Activated T-cell treated with anti-CD3 and anti-CD28 coated beads, Interleukin-2, amount 50 U/mL, for 4 hours (primary cell): ENCODE data around the gene COX19. TPM values are rescaled to one million over a fixed set of nuclear protein-coding genes. Genes with fewer than 3 reads are reported as not detected.

ENCODE experiments used
- ATAC-seq, 2 donors: fragments of 200-7000 bp; cut with Tn5 transposase; one replicate each; pipeline ENCODE4 v1.10.0; 2021
- DNase-seq: peaks from one replicate; pipeline ENCODE4 v3.0.0-alpha.2; 2020
- H3K27me3 Mint-ChIP-seq: one replicate; pipeline ENCODE4 v1.8.0; 2021; ENCODE audit warnings: low read depth, mixed read lengths
- H3K36me3 Mint-ChIP-seq: one replicate; pipeline ENCODE4 v1.8.0; 2022; ENCODE audit warnings: mixed read lengths; ENCODE audit not compliant: insufficient read depth
- H3K4me1 Mint-ChIP-seq: one replicate; pipeline ENCODE4 v1.8.0; 2021; ENCODE audit warnings: low read depth, mixed read lengths
- H3K4me3 Mint-ChIP-seq: one replicate; pipeline ENCODE4 v1.8.0; 2021; ENCODE audit warnings: mild to moderate bottlenecking, moderate library complexity, mixed read lengths
- H3K9me3 Mint-ChIP-seq: one replicate; pipeline ENCODE4 v1.8.0; 2021; ENCODE audit warnings: mixed read lengths
- total RNA-seq, 3 donors: library from RNA; stranded (reverse); gene quantifications; one replicate each; pipeline ENCODE4 v1.2.1, GENCODE V29; 2021

The COX19 gene
- total RNA-seq, 3 donors from 2014 or later, result 17.5 to 19.0 (median 18.9) TPM

DNA sequence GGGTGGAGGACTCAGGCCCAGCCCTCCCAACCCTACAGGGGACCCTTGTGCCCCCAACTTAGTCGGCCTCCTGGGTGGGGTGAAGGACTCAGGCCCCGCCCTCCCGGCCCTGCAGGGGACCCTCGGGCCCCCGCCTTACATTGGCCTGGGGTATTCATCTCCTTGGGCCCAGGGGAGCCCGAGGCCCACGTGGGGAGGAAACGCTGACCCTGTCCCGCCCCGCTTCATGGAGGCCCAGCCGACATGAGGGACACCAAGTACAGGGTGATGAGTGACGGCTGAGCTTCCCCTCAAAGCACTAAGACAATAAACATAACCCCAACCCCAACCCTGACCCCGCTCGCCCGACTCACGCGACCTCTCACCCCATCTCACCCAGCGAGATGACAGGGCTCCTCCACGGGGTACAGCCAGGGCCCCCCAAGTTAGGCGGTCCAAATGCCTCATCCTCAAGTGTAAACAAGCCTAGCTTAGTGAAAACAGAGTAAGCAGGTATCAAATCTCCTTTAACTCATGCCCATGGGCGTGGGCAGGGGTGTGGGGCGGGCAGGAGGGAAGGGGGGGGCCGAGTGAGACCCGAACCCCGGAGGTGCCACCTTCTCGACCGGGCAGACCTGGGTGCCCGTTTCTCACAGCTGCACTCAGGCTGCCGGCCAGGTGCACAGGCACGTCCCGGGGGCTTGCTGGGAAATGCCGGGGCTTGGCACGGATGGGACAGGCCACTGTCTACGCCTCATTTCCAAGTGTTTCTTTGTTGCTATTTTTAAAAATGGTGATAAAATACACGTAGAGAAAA, 15.8 kb upstream of the COX19 start:
- Mint-ChIP-seq H3K27me3 (peaks cover 8% of the 10 kb centered on the region), H3K4me3 (no peak overlapping the region), H3K36me3 (no peaks in the 10 kb centered on the region), H3K9me3 (no peaks in the 10 kb centered on the region), H3K4me1 (peaks cover 5% of the 10 kb centered on the region)
- DNase-seq (no peak), ATAC-seq (no peak)

- peaks cover 5% of the 10 kb centered on the region for H3K4me1 Mint-ChIP-seq
- no peak overlapping the region for H3K4me3 Mint-ChIP-seq
- ATAC-seq (no peak), DNase-seq (no peak)
- H3K27me3 Mint-ChIP-seq, result peaks cover 10% of the 10 kb centered on the region
- H3K9me3 Mint-ChIP-seq, result no peaks in the 10 kb centered on the region
- H3K36me3 Mint-ChIP-seq, result no peaks in the 10 kb centered on the region
Observed at GRCh38 chr7:990352-990932, 15.1 kb upstream of the COX19 start.

DNA sequence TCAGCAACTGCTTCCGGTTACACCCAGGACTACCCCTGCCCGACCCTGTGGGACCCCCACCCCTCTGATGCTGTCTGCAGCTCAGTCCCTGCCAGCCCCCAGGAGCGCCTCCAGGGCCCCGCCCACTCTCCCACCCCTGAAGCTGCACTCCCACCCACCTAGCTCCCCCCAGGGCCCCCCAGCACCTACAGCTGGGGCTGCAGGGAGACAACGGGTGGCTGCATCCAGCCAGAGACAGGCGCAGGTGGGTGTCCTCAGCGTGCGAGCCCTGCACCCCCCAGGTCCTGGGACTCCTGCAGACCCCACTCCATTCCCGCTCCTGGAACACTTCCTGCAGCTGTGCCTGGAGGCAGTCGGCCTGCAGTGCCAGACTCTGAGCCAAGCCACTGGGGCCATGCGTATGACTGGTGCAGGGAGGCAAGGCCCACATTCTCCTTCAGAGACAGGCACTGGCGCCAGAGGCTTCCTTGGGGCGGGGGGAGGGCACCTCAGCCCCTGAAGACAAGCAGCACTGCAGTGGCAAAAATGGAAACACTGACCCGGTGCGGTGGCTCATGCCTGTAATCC, 13.7 kb upstream of the COX19 start:
- no peaks in the 10 kb centered on the region for H3K9me3 Mint-ChIP-seq
- H3K36me3 Mint-ChIP-seq, result no peaks in the 10 kb centered on the region
- H3K4me1 Mint-ChIP-seq, result peaks cover 5% of the 10 kb centered on the region
- no peak overlapping the region for H3K4me3 Mint-ChIP-seq
- peaks cover 10% of the 10 kb centered on the region for H3K27me3 Mint-ChIP-seq
- ATAC-seq, result no peak
- DNase-seq, result no peak

DNA sequence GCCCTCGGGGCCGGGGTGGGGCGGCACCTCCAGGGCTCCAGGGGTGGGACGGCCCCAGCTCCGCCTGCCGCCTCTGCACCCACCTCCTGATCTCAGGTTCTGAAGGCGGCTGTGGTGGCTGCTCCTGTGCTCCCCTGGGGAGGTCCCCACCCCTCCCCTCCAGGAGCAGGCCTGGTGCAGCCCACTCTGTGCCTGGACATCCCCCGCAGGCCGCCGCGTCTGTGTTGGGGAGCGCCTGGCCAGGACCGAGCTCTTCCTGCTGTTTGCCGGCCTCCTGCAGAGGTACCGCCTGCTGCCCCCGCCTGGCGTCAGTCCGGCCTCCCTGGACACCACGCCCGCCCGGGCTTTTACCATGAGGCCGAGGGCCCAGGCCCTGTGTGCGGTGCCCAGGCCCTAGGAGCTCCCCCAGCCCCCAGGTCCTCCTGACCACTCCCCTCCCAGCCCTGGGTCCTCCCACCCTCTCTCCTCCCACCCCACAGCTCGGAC, 13.1 kb upstream of the COX19 start:
- Mint-ChIP-seq H3K9me3 (no peaks in the 10 kb centered on the region), H3K27me3 (peaks cover 10% of the 10 kb centered on the region), H3K4me3 (no peak overlapping the region), H3K4me1 (peaks cover 5% of the 10 kb centered on the region), H3K36me3 (no peaks in the 10 kb centered on the region)
- no peak for DNase-seq
- ATAC-seq, result no peak

DNA sequence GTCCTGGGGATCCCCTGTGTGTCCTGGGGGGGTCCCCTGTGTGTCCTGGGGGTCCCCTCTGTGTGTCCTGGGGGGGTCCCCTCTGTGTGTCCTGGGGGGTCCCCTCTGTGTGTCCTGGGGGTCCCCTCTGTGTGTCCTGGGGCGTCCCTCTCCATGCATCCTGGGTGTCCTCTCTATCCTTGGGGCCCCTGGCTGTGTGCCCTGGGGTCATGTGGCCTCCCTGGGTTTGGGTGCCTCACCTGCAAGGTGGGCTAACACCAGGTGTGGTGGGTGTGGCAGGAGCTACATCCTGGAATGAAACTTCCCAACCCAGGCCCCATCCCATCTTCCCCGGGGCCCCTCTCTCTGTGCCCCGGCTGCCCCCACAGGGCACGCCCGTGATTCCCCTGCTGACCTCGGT, 12.6 kb upstream of the COX19 start:
- Mint-ChIP-seq H3K4me1 (peaks cover 1% of the 10 kb centered on the region), H3K4me3 (no peak overlapping the region), H3K27me3 (peaks cover 10% of the 10 kb centered on the region), H3K36me3 (no peaks in the 10 kb centered on the region), H3K9me3 (no peaks in the 10 kb centered on the region)
- DNase-seq (no peak), ATAC-seq (no peak)

GRCh38 chr7:986766-987751, 11.7 kb upstream of the COX19 start:
- no peaks in the 10 kb centered on the region for H3K36me3 Mint-ChIP-seq
- no peaks in the 10 kb centered on the region for H3K4me1 Mint-ChIP-seq
- no peak for ATAC-seq
- H3K27me3 Mint-ChIP-seq, result peaks cover 10% of the 10 kb centered on the region
- no peaks in the 10 kb centered on the region for H3K9me3 Mint-ChIP-seq
- H3K4me3 Mint-ChIP-seq, result no peak overlapping the region
- DNase-seq, result no peak

- H3K27me3 Mint-ChIP-seq, result peaks cover 10% of the 10 kb centered on the region
- H3K36me3 Mint-ChIP-seq, result no peaks in the 10 kb centered on the region
- H3K4me3 Mint-ChIP-seq, result no peak overlapping the region
- H3K9me3 Mint-ChIP-seq, result no peaks in the 10 kb centered on the region
- ATAC-seq (peak in 1 of 2 donors; percentile 25), DNase-seq (no peak)
- H3K4me1 Mint-ChIP-seq, result no peaks in the 10 kb centered on the region
Observed at GRCh38 chr7:985915-986741, 10.8 kb upstream of the COX19 start.

DNA sequence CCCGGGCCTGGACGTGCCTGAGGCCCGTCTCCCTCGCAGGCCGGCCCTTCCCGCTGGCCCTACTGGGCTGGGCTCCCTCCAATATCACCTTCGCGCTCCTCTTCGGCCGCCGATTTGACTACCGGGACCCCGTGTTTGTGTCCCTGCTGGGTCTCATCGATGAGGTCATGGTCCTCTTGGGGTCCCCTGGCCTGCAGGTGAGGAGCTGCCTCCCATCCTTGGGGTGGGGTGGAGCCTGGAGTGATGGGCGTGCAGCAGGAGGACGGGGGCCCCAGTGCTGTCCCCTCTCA, 9.7 kb upstream of the COX19 start:
- Mint-ChIP-seq H3K9me3 (no peaks in the 10 kb centered on the region), H3K36me3 (no peaks in the 10 kb centered on the region), H3K27me3 (peaks cover 10% of the 10 kb centered on the region), H3K4me1 (no peaks in the 10 kb centered on the region), H3K4me3 (no peak overlapping the region)
- DNase-seq, result no peak
- ATAC-seq, result no peak

DNA sequence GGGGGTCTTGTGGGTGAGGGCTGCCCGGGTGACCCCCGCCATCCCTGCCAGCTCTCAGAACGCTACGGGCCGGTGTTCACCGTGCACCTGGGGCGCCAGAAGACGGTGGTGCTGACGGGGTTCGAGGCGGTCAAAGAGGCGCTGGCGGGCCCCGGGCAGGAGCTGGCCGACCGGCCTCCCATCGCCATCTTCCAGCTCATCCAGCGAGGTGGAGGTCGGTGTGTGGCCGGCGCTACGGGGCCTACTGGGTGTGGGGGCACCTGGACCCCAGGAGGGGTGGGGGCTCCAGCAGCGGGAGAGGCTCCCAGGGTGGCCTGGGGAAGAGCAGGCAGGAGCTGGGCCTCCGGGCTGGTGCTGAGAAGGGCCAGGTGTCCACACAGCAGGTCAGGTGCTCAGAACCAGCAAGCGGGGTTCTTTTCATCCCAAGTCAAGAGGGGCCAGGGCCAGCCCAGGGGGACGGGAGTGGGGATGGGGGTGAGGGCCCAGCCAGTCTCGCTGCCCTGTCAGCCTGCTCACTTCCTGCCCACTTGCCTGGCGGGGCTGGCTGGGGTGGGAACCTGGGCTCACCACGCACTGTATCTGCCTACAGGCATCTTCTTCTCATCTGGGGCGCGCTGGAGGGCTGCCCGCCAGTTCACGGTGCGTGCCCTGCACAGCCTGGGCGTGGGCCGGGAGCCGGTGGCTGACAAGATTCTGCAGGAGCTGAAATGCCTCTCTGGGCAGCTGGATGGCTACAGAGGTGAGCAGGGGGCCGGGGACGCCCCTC, 9.2 kb upstream of the COX19 start:
- Mint-ChIP-seq H3K4me1 (no peaks in the 10 kb centered on the region), H3K9me3 (no peaks in the 10 kb centered on the region), H3K27me3 (peaks cover 10% of the 10 kb centered on the region), H3K4me3 (no peak overlapping the region), H3K36me3 (no peaks in the 10 kb centered on the region)
- ATAC-seq (no peak), DNase-seq (no peak)

DNA sequence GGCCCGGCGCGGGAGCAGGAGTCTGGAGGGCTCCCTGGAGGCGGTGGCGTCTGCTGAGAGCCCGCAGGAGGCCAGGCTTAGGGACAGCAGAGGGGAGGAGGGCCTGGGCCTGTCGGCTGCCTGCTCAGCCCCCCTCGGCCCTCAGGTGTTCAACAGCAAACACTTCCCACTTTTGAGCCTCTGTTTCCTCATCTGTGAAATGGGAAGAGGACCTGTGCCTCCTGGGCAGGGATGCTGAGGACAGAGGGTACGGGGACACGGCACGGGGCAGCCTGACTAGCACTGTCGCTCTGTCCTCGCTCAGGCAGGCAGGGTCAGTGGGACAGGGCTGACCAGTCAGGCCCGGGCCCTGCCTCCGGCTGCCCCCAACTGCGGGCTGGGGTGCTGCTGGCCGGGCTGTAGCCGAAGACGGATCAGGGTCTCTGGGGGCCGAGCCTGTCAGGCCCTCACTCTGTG, 8.3 kb upstream of the COX19 start:
- DNase-seq (no peak), ATAC-seq (no peak)
- Mint-ChIP-seq H3K27me3 (peaks cover 10% of the 10 kb centered on the region), H3K4me1 (no peaks in the 10 kb centered on the region), H3K4me3 (no peak overlapping the region), H3K9me3 (no peaks in the 10 kb centered on the region), H3K36me3 (no peaks in the 10 kb centered on the region)

GRCh38 chr7:983004-983615, 7.8 kb upstream of the COX19 start, which contains the start of gene CYP2W1:
TSS of gene CYP2W1 (plus strand) at chr7:983181. CDS start at chr7:983212, 31 bp downstream.
- Mint-ChIP-seq H3K27me3 (peaks cover 10% of the 10 kb centered on the region), H3K4me3 (no peak within 1 kb of the TSS), H3K9me3 (no peaks in the 10 kb centered on the region), H3K36me3 (no peaks in the 10 kb centered on the region), H3K4me1 (no peaks in the 10 kb centered on the region)
- no peak for DNase-seq
- no peak for ATAC-seq

DNA sequence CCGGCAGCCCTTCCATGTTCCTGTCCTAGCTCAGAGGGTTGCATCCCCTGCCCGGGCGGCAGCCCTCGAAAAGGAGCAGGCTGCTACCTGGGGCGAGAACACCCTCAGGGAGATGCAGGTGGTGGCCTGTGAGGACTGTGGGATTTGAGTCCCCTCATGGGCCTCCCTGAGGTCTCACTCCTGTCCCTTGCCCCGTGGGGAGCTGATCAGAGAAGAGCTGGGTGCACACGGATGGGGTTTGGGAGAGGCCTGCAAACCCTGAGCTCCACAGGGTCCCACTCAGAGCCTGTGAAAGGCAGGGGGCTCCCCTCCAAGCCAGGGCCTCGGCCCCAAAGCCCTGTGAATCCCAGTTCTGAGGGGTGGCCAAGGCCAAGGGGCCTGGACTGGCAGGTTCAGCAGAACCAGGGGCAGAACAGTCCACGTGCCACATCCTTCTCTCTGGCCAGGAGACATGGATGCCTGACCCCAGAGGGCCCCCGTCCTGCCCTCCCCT, 7.2 kb upstream of the COX19 start:
- H3K4me1 Mint-ChIP-seq, result no peaks in the 10 kb centered on the region
- H3K27me3 Mint-ChIP-seq, result peaks cover 8% of the 10 kb centered on the region
- no peaks in the 10 kb centered on the region for H3K36me3 Mint-ChIP-seq
- H3K9me3 Mint-ChIP-seq, result no peaks in the 10 kb centered on the region
- ATAC-seq (no peak), DNase-seq (no peak)
- H3K4me3 Mint-ChIP-seq, result no peak overlapping the region
